Renal cortical epithelial cell (primary cell): ENCODE results near the gene CLCN5. TPM values are rescaled to one million over a fixed set of nuclear protein-coding genes. Genes with fewer than 3 reads are reported as not detected.

Experiments used
- DNase-seq: peaks from one replicate; pipeline ENCODE4 v3.0.0-alpha.2; 2011; ENCODE audit warnings: low read depth
- total RNA-seq: library from RNA; depleted of rRNA; stranded (reverse); fragments of >200 nt; gene quantifications from 2 replicates; pipeline ENCODE4 v1.2.3, GENCODE V29; 2014

The CLCN5 gene
- total RNA-seq, result 6.3 and 13.7 TPM in 2 replicates

DNA sequence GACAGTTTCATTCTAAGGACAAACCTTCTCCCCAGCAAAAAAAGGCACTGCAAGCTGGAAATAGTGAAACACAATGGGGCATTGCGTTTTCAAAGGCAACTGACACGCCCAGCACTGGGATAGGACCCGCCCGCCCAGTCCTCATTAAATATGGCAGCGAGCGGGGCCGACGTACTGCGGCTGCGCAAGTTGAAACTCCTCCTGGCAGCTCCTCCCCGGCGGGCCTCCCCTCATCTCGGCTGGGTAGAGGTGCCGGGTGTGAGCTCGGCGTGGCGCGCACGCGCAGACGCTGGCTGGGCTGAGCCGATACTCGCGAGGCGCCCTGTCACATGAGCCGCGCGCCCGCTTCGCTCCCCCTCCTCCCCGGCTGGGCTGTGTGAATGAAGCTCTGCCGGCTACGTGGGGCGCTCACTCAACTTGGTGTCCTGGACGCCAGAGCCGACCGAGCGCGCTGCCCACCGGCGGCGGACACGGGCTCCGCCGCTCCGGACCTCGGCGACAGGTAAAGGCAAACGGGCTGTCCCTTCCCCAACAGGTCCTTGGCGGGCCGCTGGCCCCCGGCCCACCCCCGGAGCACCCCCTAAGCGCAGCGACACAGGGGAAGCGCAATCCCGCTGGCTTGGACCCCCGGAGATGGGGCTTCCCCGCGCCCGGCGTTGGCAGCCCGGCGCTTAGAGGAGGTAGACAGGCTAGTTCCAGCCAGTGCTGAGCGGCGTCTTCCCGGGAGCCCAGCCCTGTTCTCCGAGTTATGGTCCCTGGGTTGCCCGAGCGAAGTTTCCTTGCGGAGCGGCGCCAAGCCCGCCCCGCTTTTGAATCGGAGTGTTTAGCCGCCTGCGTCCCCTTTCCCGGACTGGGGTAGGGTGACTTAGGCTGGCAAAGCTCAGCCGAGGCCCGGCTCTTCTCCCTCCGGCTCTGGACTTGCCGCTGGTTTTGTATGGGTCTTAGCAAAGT is at the start of gene CLCN5:
Gene CLCN5, plus strand, starts transcription at position 306 of the 951 bp plus-strand sequence. CDS start 2,703 bp downstream, outside the sequence.
- peak; percentile 83 for DNase-seq

DNA sequence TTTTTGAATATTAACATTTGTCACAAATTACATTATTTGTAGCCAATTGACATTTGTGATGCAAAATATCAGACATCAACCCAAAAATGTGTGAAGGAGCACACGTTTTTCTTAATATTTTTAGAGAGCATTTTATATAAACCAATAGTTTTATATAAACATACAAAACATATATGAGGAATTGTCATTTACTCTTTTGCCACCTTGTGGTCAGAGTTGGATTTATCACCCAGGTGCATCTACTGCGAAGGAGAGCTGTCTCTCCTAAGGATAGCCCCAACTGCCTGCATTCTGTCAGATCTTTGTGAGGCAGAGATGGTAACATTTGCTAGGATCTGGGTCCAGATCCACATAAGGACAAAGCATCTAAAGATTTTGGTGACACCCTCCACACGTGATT is 45.6 kb upstream of the CLCN5 start:
- DNase-seq, result peak; percentile 14

DNA sequence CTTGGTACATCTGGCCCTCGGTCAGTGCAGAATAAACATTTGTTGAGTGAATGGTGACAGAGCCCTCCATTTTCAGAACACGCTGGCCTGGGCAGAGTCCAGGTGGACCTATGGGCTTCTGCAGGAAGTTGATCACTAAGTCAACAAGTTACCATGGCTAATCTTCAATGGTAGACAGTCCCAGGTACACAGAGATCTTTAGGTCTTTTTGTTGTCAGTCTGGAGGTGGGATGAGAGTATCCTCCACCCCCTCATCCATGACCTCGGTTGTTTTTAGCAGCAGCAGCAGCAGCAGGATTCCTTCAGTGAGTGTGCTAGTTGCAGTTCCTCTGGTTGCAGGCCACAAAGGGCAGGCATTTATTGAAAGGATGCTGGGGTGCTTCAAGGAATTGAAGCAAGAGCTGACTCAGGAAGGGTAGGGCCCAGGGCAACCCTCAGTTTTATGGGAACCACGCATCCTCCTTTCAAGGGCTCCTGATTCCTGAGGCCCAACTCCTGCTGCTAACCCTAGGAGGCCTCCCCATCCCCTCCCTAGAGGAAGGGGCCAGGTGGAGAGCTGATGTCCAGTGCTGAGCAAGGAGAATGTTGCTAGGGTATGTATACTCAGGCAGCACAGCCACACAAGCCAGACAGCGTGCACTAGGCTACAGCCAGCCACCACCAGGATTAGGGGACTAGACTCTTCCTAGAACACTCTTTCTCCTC is 44.8 kb upstream of the CLCN5 start:
- no peak for DNase-seq

DNA sequence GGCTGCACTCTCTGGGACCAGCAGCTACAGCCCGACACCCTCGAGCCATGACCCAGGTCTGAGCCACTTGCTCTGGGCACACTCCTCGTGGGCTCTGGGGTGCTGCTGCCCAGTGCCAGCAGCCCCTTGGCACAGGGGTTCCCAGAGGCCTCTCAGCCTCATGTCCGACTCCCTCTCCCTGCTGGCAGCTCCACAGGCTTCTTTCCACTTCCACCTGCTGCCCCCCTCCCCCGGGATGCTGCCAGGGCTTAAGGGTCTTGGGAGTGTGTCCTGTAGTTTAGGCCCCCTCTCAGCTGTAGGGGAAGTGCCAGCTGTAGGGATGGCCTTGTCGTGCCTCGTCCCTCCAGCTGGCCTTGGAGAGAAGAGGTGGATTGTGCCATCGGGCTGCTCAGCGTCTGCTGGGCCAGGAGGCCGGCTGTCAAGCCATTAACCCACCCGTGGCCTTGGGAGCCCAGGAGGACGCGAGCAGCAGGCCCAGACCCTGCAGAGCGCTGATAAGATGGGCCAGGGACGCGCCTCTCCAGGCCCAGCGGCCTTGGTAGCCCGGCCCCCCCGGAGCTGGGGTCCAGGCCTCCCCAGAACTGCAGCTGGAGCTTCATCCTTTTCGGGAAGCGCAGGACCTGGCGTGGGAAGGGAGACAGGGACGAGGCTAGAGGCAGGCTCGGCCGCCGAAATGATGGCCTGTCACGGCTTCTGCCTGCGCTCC is 44.1 kb upstream of the CLCN5 start:
- DNase-seq, result no peak

DNA sequence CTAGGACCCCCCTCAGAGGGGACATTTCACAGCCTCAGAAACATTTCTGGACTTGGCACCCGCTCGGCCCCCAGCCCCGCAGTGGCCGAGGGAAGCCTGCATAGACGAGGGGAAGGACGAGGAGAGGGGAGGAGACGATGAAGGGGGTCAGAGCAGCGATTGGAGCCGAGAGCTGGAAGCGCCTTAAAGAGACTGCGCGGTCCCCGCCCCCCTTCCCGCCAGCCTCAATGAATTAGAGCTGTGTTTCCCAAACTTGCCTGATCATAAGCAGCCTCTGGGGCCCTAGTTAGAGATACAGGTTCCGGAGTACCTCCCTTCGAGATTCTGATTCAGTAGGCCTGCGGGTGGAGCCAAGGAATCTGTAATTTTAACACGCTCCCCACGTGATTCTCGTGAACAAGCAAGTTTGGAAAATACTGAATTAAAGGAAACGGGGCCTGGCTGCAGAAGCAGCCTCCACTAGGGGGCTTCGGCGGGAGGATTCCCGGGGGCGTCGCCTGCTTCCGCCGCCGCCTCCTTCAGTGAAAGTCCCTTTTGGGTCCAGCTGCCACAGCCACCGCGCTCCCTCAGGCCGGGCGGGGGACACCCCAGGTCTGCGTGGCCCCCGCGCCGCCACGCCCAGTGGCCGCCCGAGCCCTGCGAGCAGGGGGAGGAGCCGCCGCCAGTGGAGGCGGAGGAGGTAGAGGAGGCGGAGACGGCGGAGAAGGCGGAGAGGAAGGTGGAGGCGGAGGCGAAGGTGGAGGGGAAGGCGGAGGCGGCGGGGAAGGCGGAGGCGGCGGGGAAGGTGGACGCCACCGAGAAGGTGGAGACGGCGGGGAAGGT is 43.4 kb upstream of the CLCN5 start, which contains the start of gene USP27X:
Gene USP27X, plus strand, starts transcription at position 651 of the 822 bp plus-strand sequence. CDS start 824 bp downstream, outside the sequence.
- peak; percentile 76 for DNase-seq

DNA sequence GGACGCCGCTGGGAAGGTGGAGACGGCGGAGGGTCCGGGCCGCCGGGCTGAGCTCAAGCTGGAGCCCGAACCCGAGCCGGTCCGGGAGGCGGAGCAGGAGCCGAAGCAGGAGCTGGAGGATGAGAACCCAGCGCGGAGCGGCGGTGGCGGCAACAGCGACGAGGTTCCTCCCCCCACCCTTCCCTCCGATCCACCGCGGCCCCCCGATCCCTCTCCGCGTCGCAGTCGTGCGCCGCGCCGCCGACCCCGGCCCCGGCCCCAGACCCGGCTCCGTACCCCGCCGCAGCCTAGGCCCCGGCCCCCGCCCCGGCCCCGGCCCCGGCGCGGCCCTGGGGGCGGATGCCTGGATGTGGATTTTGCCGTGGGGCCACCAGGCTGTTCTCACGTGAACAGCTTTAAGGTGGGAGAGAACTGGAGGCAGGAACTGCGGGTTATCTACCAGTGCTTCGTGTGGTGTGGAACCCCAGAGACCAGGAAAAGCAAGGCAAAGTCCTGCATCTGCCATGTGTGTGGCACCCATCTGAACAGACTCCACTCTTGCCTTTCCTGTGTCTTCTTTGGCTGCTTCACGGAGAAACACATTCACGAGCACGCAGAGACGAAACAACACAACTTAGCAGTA is 42.6 kb upstream of the CLCN5 start:
- no peak for DNase-seq

DNA sequence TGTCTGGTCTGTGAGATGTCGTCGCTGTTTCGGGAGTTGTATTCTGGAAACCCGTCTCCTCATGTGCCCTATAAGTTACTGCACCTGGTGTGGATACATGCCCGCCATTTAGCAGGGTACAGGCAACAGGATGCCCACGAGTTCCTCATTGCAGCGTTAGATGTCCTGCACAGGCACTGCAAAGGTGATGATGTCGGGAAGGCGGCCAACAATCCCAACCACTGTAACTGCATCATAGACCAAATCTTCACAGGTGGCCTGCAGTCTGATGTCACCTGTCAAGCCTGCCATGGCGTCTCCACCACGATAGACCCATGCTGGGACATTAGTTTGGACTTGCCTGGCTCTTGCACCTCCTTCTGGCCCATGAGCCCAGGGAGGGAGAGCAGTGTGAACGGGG is 41.7 kb upstream of the CLCN5 start:
- no peak for DNase-seq

DNA sequence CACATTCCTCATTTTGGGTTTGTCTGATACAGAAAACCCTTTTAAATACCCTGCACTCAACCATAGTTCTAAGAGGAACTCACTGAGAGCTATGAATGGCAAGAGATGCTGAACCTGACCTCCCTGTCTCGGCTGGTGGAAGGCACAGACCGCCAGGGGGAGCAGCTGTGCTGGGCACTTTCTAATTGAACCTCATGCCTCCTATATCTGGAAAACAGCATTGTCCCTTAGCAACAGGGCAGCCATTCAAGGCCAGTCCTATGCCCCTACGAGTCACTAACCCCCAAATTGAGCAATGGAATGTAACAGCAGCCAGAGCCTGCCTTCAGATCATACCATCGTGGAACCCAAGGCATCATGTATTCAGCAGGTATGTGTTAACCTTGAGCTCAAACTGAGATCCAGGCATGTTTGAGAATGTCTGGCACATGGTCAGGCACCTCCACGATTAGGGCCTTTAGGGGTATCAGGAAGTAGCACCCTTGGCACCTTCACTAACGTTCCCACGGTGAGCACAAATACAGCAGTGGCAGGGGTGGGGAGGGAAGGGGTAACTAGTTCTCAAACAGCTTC is 38.0 kb upstream of the CLCN5 start:
- DNase-seq, result peak; percentile 47

DNA sequence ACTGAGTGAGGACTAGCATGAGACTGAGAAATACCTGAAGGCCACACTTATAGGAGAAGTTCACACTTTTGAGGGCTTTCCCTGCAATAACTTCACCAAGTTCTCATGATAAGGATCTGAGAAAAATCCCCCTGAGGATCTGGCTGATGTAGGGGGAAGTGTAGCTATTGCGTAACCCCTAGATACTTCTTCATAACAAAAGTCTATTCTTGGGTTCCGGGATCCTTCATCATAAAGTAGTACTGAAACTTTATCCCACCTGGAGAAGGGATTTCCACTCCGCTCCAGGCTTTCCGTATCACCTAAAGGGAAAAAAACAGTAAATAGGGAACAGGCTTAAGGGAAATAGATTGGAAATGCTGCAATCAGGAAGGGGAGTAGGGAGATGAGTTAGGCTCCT is 29.9 kb upstream of the CLCN5 start:
- no peak for DNase-seq

DNA sequence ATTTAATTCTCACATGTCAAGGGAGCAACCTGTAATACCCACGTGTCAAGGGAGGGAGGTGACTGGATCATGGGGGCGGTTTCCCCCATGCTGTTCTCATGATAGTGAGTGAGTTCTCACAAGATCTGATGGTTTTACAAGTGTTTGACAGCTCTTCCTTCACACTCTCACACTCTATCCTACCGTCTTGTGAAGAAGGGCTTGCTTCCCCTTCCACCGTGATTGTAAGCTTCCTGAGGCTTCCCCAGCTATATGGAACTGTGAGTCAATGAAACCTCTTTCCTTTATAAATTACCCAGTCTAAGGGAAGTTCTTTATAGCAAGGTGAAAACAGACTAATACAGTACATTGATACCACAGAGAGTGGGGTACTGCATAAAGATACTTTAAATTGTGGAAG is 25.4 kb upstream of the CLCN5 start:
- DNase-seq, result no peak

DNA sequence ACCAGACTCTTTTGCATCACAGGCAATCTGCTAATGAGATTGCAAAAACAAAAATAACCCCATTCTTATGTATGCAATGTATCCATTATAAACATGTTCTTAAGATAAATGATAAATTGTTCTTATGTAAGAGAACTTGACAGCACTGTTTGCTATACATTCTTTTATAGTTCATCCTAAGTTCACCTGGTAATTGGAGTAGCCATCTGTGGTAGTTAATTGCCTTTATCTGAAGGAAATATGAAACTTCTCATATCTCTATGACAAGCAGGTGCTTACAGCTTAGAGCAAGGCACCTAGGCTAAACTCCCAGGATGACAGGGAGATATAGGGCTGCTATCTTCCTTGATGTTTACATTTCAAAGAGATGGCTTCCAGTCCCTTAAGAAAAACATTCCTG is 21.3 kb upstream of the CLCN5 start:
- DNase-seq, result no peak

DNA sequence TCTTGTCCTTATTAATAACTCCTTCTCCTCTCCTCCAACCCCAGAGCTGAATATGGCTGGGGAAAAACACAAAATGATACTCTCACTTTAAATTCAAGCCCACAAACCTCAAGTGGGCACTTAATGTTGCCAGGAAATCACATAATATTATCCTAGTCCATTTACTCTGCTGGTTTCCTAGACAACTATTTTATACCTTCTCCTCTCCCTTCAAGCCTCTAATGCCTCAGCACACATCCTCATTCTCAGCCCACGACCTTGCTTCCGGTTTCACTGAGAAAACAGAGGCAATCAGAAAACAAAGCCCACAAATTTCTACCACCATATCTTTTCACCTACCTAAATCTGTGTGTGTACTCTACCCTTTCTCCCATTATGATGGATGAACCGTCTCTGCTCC is 12.1 kb upstream of the CLCN5 start:
- no peak for DNase-seq

DNA sequence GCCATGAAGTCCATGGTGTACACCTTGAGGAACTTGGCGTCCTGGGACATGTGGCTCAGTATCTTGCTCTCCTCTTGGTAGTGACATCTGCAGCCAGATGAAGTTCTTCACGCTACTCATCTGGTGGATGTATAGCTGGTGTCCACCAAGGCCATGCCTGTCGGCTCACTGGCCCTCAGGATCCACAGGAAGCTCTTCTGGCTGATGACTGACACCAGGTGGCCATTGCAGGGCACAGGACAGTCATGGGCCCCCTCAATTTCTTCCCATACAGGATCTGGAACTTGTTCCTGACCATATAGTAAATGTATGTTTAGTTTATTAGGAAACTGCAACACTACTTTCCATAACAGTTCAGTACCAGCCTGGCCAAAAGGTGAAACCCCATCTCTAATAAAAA is 10.3 kb upstream of the CLCN5 start:
- DNase-seq, result no peak

DNA sequence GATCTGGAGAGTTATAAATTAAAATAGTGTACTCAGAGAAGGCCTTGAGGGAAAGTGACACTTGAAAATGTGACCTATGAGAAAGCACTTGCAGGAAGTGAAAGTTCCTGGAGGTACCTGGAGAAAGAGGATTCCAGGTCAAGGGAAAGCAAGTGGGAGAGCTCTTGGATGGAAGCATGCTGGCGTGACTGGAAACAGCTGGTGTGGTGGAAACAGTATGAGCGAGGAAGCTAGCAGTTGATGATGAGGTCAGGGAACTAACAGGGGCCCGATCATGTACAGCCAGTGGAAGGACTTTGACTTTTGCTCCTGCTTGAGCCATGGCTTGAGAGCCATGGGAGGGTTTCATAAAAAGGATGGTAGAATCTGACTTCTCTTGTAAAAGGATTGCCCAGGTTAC is 9.5 kb upstream of the CLCN5 start:
- no peak for DNase-seq

DNA sequence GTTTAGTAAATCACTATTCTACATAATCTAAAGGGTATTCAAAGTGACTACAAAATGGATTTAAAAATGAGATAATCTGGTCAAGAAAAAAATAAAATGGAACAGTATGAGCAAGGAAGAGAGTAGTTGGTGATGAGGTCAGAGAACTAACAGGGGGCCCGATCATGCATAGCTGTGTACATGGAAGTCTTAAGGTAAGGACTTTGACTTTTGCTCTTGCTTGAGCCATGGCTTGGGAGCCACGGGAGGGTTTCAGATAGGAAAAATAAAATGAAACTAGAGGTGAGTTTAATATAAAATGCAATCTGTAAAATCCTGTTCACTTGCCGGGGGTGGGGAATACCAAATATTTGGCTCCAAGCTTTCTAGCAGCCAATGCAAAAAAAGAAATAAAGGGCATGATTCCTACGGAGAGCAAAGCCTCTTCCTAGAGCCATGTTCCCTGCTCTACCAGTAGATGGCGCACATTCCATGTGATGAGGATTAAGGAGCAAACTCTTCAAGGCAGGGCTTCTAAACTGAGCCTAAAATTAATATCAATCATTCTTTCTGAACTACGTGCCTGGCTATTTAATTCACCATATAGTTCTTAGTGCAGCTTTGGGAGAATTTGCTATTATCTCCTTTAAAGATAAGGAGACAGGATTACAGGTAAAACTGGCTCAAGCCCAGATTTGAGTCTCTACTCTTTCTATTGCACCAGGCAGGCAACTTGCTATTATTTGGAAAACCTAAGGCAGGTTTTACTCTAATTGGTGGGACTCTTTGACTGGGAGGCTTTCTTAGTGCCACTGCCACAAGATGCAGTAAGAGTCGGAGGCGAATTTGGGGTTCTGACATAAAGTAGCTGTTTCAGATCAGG is 6.8 kb upstream of the CLCN5 start:
- peak; percentile 45 for DNase-seq

DNA sequence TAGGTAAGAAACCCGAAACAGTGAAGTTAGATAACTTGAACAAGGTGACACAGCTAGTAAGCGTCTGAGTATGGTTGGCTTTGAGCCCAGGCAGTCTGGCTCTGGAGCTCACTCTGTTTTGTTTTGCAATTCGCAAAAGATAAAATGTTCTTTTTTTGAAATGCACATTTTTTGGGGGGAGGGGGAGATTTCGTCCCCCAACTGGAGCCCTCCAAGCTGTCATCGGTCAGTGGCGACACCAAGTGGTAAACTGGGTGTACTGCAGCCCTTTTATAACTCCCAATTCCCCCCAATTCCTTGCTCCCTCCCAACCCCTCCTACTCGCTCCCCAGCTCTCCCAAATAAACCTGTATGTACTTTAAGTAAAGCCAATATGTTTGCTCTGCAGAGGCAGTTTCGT is 2.8 kb upstream of the CLCN5 start:
- DNase-seq, result no peak

DNA sequence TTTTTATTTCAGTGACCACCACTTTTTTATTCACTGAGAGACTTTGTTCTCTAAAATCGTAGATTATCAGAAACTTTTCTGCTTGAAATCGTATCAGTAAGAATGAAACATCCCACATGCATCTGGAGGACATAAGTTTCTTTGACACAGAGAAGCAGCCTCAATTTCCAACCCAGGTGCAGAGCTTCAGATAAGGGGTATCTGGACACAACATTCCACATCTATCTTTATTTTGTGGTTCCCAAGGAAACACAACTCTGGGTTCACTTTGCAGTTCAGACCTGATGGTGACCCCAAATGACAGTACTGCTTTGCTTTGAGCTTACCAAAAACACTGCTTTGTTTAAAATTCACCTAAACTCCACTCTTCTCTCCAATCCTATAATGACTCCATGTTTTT is 1.3 kb upstream of the CLCN5 start:
- no peak for DNase-seq

DNA sequence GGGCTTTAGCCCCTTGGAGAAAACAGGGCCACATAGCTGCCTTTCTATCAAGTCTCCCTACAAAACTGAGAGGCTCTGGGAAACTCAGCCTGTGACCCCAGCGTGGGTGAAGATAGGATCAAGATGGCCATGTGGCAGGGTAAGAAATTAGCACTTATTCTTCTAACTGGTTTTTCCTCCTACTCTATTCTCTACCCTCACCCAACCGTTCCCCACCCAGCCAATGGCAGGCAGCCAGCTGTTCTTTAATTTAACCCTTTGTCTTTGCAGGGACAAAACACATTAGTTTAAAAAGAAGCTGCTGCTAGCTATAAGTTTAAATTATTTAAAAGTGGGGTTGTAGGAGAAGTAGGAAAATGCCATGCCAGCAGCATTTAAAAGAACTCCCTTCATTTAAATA is 2.8 kb downstream of the CLCN5 start:
- no peak for DNase-seq

DNA sequence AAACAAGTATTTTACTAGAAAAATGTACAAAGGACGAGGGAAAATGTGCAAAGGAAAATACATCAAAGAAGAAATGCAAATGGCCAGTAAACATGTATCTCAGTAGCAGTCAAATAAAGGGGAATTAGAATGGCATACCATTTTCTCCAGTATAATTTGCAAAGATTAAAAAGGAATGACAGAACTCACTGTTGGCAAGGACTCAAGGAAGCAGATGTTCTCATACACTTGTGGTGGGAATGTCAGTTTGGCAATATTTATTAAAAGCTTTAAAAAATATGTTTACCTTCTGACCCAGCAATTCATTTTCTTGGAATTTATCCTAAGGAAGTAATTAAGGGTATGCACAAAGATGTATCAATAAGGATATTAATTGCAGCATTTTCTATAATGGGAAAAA is 7.6 kb downstream of the CLCN5 start:
- DNase-seq, result no peak

DNA sequence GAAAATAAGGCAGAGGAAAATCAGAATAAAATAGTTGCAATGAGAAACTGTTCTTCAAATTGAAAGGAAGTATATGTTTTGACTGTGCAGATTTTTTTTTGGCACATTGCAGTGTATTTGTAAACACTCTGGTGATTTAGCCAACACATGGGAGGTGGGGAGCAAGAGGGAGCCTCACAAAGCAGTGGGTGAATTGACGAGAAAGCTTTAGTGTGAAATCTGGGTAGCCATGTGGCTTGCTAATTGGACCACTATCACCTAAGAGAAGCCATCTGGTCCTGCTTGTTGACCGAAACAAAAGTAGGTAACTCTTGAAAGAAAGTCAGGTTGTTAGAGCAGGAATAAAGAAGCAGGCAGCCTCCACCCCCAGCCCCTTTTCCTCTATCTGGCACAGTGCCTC is 10.4 kb downstream of the CLCN5 start:
- DNase-seq, result no peak
